ENCODE results near the gene PPM1E. TPM values are rescaled to one million over a fixed set of nuclear protein-coding genes. Genes with fewer than 3 reads are reported as not detected.

Gene PPM1E
- total RNA-seq, 2 experiments from 2014 or later = not detected

DNA sequence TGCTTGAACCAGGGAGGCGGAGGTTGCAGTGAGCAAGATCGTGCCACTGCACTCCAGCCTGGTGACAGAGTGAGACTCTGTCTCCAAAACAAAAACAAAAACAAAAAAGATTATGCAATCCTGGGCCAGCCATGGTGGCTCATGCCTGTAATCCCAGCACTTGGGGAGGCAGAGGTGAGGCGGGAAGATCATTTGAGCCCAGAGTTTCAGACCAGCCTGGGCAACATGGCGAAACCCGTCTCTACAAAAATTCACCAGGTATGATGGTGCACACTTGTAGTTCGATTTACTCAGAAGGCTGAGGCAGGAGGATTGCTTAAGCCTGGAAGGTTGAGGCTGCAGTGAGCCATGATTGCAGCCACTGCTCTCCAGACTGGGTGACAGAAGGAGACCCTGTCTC is 109.6 kb downstream of the PPM1E start:
- CTCF ChIA-PET = no interaction called here
- Mint-ChIP-seq H3K9me3 (no peaks in the 10 kb centered on the region), H3K36me3 (ENCODE audit: low read depth) (no peaks in the 10 kb centered on the region), H3K27me3 (peaks cover 6% of the 10 kb centered on the region), H3K27ac (no peak overlapping the region), H3K4me1 (ENCODE audit: low read depth) (no peaks in the 10 kb centered on the region), H3K4me3 (no peak overlapping the region)
- intact Hi-C loops (cut with DNase I, micrococcal nuclease) = no loop called here
- Histone ChIP-seq H3K4me1 (ENCODE audit: insufficient read depth, low read length) (no peaks in the 10 kb centered on the region), H3K9me3 (ENCODE audit: control insufficient read depth in 1 of 2, insufficient read depth in 1 of 2, low read length in 2 of 2) (no peaks in the 10 kb centered on the region), H3K27me3 (ENCODE audit: control insufficient read depth in 1 of 2, insufficient read depth in 2 of 2, low read length in 2 of 2) (peaks cover 0 to 9% of the 10 kb centered on the region in 2 experiments), H3K27ac (ENCODE audit: low read depth in 1 of 2, low read length in 2 of 2) (no peak overlapping the region), H3K4me3 (ENCODE audit: low read length) (no peak overlapping the region), H3K36me3 (ENCODE audit: insufficient read depth, low read length) (no peaks in the 10 kb centered on the region)
- TF ChIP-seq, protein P1, sequence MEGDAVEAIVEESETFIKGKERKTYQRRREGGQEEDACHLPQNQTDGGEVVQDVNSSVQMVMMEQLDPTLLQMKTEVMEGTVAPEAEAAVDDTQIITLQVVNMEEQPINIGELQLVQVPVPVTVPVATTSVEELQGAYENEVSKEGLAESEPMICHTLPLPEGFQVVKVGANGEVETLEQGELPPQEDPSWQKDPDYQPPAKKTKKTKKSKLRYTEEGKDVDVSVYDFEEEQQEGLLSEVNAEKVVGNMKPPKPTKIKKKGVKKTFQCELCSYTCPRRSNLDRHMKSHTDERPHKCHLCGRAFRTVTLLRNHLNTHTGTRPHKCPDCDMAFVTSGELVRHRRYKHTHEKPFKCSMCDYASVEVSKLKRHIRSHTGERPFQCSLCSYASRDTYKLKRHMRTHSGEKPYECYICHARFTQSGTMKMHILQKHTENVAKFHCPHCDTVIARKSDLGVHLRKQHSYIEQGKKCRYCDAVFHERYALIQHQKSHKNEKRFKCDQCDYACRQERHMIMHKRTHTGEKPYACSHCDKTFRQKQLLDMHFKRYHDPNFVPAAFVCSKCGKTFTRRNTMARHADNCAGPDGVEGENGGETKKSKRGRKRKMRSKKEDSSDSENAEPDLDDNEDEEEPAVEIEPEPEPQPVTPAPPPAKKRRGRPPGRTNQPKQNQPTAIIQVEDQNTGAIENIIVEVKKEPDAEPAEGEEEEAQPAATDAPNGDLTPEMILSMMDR (IDR thresholded peaks at IDR 0.05) = no peak
- POLR2A ChIA-PET = no interaction called here
- DNase-seq (no peak), ATAC-seq (ENCODE audit: poor library complexity) (no peak)

DNA sequence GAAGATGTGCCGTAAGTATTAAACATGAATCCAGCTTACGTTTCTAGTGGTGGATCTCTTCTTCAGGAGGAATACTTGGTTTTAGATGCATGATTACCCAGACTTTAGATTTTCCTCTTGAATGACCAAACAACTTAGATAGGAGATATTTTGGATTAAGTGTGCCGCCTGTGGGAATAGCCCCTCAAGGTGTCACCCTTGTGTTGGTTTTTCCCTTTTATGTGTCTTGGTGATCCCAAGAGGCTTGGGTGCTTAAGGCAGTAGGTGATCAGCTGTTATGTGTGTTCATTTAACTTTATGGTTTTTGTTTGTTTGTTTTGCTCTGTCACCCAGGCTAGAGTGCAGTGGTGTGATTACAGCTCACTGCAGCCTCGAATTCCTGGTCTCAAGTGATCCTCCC is 115.1 kb downstream of the PPM1E start:
- Mint-ChIP-seq H3K36me3 (ENCODE audit: low read depth) (no peaks in the 10 kb centered on the region), H3K4me3 (no peak overlapping the region), H3K4me1 (ENCODE audit: low read depth) (no peaks in the 10 kb centered on the region), H3K27me3 (peaks cover 11% of the 10 kb centered on the region), H3K9me3 (no peaks in the 10 kb centered on the region), H3K27ac (no peak overlapping the region)
- POLR2A ChIA-PET = no interaction called here
- CTCF ChIA-PET = interaction anchor here (0.6 kb wide), 1 partner anchor 176 kb away, joined by 3 read pairs; no protein-coding TSS in a partner anchor
- H3K27ac ChIP-seq (ENCODE audit: low read depth in 1 of 2, low read length in 2 of 2) = no peak overlapping the region
- peaks cover 0 to 5% of the 10 kb centered on the region in 2 experiments for H3K27me3 ChIP-seq (ENCODE audit: control insufficient read depth in 1 of 2, insufficient read depth in 2 of 2, low read length in 2 of 2)
- no peak for DNase-seq
- no peaks in the 10 kb centered on the region for H3K36me3 ChIP-seq (ENCODE audit: insufficient read depth, low read length)
- H3K4me3 ChIP-seq (ENCODE audit: low read length) = no peak overlapping the region
- H3K4me1 ChIP-seq (ENCODE audit: insufficient read depth, low read length) = no peaks in the 10 kb centered on the region
- H3K9me3 ChIP-seq (ENCODE audit: control insufficient read depth in 1 of 2, insufficient read depth in 1 of 2, low read length in 2 of 2) = no peaks in the 10 kb centered on the region
- TF ChIP-seq, protein P1 (IDR thresholded peaks at IDR 0.05) = no peak
- intact Hi-C loops (cut with DNase I, micrococcal nuclease) = no loop called here
- no peak for ATAC-seq (ENCODE audit: poor library complexity)

DNA sequence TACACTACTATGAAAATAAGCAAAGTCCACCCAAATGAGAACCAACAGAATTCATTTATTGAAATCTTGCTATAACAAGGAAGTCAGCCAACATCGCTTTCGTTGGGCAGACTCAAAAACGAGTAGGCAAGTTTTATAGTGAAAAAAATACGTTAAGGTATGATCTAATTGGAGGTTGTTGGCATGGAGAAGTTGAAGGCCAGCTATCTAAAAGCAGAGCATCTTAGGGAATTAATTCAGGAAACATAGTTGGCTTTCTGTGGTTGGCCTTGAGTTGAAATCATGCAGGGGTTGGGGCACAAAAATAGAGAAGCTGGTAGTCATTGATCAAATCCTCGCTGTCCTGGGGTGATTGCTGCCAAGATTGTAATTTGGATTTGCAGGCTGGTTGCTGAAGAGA is 118.3 kb downstream of the PPM1E start:
- Histone ChIP-seq H3K9me3 (ENCODE audit: control insufficient read depth in 1 of 2, insufficient read depth in 1 of 2, low read length in 2 of 2) (no peaks in the 10 kb centered on the region), H3K4me3 (ENCODE audit: low read length) (no peak overlapping the region), H3K36me3 (ENCODE audit: insufficient read depth, low read length) (no peaks in the 10 kb centered on the region), H3K27me3 (ENCODE audit: control insufficient read depth in 1 of 2, insufficient read depth in 2 of 2, low read length in 2 of 2) (no peaks in the 10 kb centered on the region), H3K4me1 (ENCODE audit: insufficient read depth, low read length) (no peaks in the 10 kb centered on the region), H3K27ac (ENCODE audit: low read depth in 1 of 2, low read length in 2 of 2) (no peak overlapping the region)
- no peaks in the 10 kb centered on the region for H3K9me3 Mint-ChIP-seq
- H3K27me3 Mint-ChIP-seq = peaks cover 11% of the 10 kb centered on the region
- H3K36me3 Mint-ChIP-seq (ENCODE audit: low read depth) = no peaks in the 10 kb centered on the region
- no peak overlapping the region for H3K4me3 Mint-ChIP-seq
- DNase-seq = no peak
- TF ChIP-seq, protein P1 (IDR thresholded peaks at IDR 0.05) = no peak
- H3K4me1 Mint-ChIP-seq (ENCODE audit: low read depth) = no peaks in the 10 kb centered on the region
- intact Hi-C loops (cut with DNase I, micrococcal nuclease) = no loop called here
- no peak overlapping the region for H3K27ac Mint-ChIP-seq
- ChIA-PET CTCF (no interaction called here), POLR2A (no interaction called here)
- ATAC-seq (ENCODE audit: poor library complexity) = no peak

Measured in CD4-positive, alpha-beta T cell (primary cell).